Measurements from ENCODE around the gene UVRAG. TPM values are rescaled to one million over a fixed set of nuclear protein-coding genes. Genes with fewer than 3 reads are reported as not detected.

Gene UVRAG
- total and polyA plus RNA-seq, 5 donors from 2014 or later, result 13.7 to 37.2 (median 16.6) TPM

DNA sequence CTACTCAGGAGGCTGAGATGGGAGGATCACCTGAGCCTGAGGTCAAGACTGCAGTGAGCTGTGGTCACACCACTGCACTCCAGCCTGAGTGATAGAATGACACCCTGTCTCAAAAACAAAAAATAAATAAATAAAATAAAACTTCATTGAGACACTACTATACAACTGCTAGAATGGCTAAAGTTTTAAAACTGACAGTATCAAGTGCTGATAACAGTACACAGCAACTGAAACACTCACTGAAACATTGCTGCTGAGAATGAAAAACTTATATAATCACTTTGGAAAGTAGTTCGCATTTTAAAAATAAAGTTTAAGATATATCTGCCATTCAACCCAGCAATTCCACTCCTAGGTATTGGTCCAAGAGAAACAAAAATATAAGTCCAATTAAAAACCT lies 290.6 kb downstream of the UVRAG start:
- Mint-ChIP-seq H3K27me3 (no peaks in the 10 kb centered on the region), H3K36me3 (peaks cover 4% of the 10 kb centered on the region), H3K4me1 (peaks cover 0 to 8% (median 2%) of the 10 kb centered on the region in 4 donors), H3K27ac (no peak overlapping the region), H3K4me3 (no peak overlapping the region), H3K9me3 (peaks cover 0 to 2% (median 0%) of the 10 kb centered on the region in 7 donors)
- DNase-seq (no peak), ATAC-seq (ENCODE audit: low read depth in 2 of 2) (no peak)
- Histone ChIP-seq H3K9me3 (ENCODE audit: control insufficient read depth in 2 of 2, low read length in 2 of 2) (no peaks in the 10 kb centered on the region), H3K27me3 (ENCODE audit: control insufficient read depth, insufficient read depth, low read length) (no peaks in the 10 kb centered on the region), H3K4me1 (ENCODE audit: control insufficient read depth, insufficient read depth, low read length, poor library complexity, severe bottlenecking) (no peaks in the 10 kb centered on the region), H3K4me3 (ENCODE audit: low read depth, low read length) (no peak overlapping the region), H3K27ac (ENCODE audit: insufficient read depth, low read length, poor library complexity, severe bottlenecking) (no peak overlapping the region), H3K36me3 (ENCODE audit: control insufficient read depth, insufficient read depth, low read length) (no peaks in the 10 kb centered on the region)

DNA sequence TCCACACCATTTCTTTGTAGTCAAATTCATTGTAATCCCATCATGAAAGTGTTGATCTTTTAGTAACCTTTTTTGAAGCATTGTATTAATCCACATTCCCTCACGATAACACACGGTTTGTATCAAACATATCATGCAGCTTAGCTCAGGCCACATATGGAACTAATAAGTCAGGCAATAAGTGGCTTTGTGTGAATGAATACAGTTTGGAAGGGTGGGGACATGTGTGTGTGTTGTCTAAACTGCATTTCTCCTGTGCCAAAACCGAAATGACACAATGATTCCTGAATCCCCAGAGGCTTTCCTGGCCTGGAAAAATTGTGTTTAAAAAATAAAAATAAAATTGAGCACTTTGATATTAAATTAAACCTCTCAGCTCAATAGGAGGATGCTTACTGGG lies 293.0 kb downstream of the UVRAG start:
- H3K27ac Mint-ChIP-seq, result no peak overlapping the region
- H3K36me3 Mint-ChIP-seq, result no peaks in the 10 kb centered on the region
- no peak for DNase-seq
- no peak for ATAC-seq (ENCODE audit: low read depth in 2 of 2)
- Histone ChIP-seq H3K27ac (ENCODE audit: insufficient read depth, low read length, poor library complexity, severe bottlenecking) (no peak overlapping the region), H3K27me3 (ENCODE audit: control insufficient read depth, insufficient read depth, low read length) (no peaks in the 10 kb centered on the region), H3K9me3 (ENCODE audit: control insufficient read depth in 2 of 2, low read length in 2 of 2) (no peaks in the 10 kb centered on the region), H3K36me3 (ENCODE audit: control insufficient read depth, insufficient read depth, low read length) (no peaks in the 10 kb centered on the region), H3K4me1 (ENCODE audit: control insufficient read depth, insufficient read depth, low read length, poor library complexity, severe bottlenecking) (no peaks in the 10 kb centered on the region), H3K4me3 (ENCODE audit: low read depth, low read length) (no peak overlapping the region)
- H3K9me3 Mint-ChIP-seq, result no peaks in the 10 kb centered on the region
- peaks cover 0 to 4% (median 0%) of the 10 kb centered on the region in 4 donors for H3K4me1 Mint-ChIP-seq
- H3K4me3 Mint-ChIP-seq, result no peak overlapping the region
- H3K27me3 Mint-ChIP-seq, result no peaks in the 10 kb centered on the region

DNA sequence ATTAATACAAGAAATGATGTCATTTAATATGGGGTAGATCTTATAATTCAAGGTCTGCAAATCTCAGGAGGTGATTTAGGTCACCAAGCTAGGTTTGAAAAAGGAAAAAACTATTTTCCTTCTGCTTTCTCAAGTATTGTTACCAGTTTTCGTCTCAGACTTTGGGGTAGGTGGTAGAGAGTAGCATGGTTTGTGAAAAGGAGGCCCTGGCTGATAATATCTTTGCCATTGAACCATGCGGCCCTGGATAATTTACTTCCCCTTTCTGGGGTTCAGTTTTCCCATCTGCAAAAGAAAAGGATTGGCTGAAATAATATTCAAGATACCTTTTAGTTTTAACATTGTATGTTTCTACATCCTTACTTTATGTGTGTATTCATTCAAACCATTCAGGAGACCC lies 299.2 kb downstream of the UVRAG start:
- H3K27ac ChIP-seq (ENCODE audit: insufficient read depth, low read length, poor library complexity, severe bottlenecking), result no peak overlapping the region
- no peaks in the 10 kb centered on the region for H3K4me1 ChIP-seq (ENCODE audit: control insufficient read depth, insufficient read depth, low read length, poor library complexity, severe bottlenecking)
- peaks cover 0 to 10% (median 6%) of the 10 kb centered on the region in 4 donors for H3K4me1 Mint-ChIP-seq
- H3K9me3 ChIP-seq (ENCODE audit: control insufficient read depth in 2 of 2, low read length in 2 of 2), result no peaks in the 10 kb centered on the region
- H3K36me3 Mint-ChIP-seq, result peaks cover 16% of the 10 kb centered on the region
- ATAC-seq (ENCODE audit: low read depth in 2 of 2), result no peak
- no peaks in the 10 kb centered on the region for H3K27me3 Mint-ChIP-seq
- no peak for DNase-seq
- H3K4me3 ChIP-seq (ENCODE audit: low read depth, low read length), result no peak overlapping the region
- H3K36me3 ChIP-seq (ENCODE audit: control insufficient read depth, insufficient read depth, low read length), result peaks cover 16% of the 10 kb centered on the region
- no peak overlapping the region for H3K27ac Mint-ChIP-seq
- no peaks in the 10 kb centered on the region for H3K27me3 ChIP-seq (ENCODE audit: control insufficient read depth, insufficient read depth, low read length)
- H3K4me3 Mint-ChIP-seq, result no peak overlapping the region
- H3K9me3 Mint-ChIP-seq, result no peaks in the 10 kb centered on the region

DNA sequence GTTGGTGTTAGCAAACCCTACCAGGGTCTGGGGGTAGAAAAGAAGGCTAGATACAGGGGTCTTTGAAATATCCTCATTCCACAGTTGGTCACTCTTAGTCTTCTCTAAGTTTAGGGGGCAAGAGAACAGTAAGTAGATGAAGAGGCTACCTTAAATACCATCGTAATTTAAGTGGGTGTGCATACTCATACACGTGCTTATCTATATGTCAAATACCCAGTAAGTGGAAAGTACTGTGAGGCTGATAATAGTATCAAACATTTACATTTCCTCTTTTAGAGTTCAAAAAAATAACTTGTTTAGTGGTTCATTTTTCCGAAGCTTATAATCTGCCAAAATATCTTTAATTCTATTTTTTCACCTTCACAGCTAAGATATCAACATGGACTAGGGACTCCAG lies 300.5 kb downstream of the UVRAG start:
- DNase-seq (no peak), ATAC-seq (ENCODE audit: low read depth in 2 of 2) (no peak)
- H3K4me1 ChIP-seq (ENCODE audit: control insufficient read depth, insufficient read depth, low read length, poor library complexity, severe bottlenecking), result no peaks in the 10 kb centered on the region
- H3K4me3 ChIP-seq (ENCODE audit: low read depth, low read length), result no peak overlapping the region
- no peak overlapping the region for H3K27ac Mint-ChIP-seq
- H3K9me3 ChIP-seq (ENCODE audit: control insufficient read depth in 2 of 2, low read length in 2 of 2), result no peaks in the 10 kb centered on the region
- H3K27ac ChIP-seq (ENCODE audit: insufficient read depth, low read length, poor library complexity, severe bottlenecking), result no peak overlapping the region
- peaks cover 0 to 10% (median 6%) of the 10 kb centered on the region in 4 donors for H3K4me1 Mint-ChIP-seq
- H3K27me3 Mint-ChIP-seq, result no peaks in the 10 kb centered on the region
- no peaks in the 10 kb centered on the region for H3K27me3 ChIP-seq (ENCODE audit: control insufficient read depth, insufficient read depth, low read length)
- H3K4me3 Mint-ChIP-seq, result no peak overlapping the region
- no peaks in the 10 kb centered on the region for H3K9me3 Mint-ChIP-seq
- peaks cover 16% of the 10 kb centered on the region for H3K36me3 Mint-ChIP-seq
- peaks cover 19% of the 10 kb centered on the region for H3K36me3 ChIP-seq (ENCODE audit: control insufficient read depth, insufficient read depth, low read length)

DNA sequence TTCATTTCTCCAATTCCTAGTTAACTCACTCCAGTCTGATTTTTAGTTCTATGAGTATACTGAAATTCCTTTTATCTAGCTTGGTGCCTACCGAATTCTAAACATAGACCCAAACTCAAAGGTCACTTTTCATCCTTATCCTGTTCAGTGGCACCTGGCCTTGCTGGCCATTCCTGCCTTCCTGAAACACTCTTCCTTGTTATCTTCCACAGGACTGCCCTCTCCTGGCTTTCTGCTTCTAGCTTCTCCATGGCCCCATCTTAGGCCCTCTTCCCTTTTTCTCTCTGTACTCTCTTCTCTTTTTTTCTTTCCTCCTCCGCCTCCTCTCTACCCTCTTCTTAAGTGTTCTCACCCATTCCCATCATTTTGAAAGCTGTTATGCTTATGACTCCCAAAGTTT lies 304.0 kb downstream of the UVRAG start:
- Histone ChIP-seq H3K4me1 (ENCODE audit: control insufficient read depth, insufficient read depth, low read length, poor library complexity, severe bottlenecking) (no peaks in the 10 kb centered on the region), H3K27ac (ENCODE audit: insufficient read depth, low read length, poor library complexity, severe bottlenecking) (no peak overlapping the region), H3K36me3 (ENCODE audit: control insufficient read depth, insufficient read depth, low read length) (peaks cover 19% of the 10 kb centered on the region), H3K27me3 (ENCODE audit: control insufficient read depth, insufficient read depth, low read length) (no peaks in the 10 kb centered on the region), H3K9me3 (ENCODE audit: control insufficient read depth in 2 of 2, low read length in 2 of 2) (no peaks in the 10 kb centered on the region), H3K4me3 (ENCODE audit: low read depth, low read length) (no peak overlapping the region)
- Mint-ChIP-seq H3K9me3 (no peaks in the 10 kb centered on the region), H3K4me1 (peaks cover 0 to 10% (median 5%) of the 10 kb centered on the region in 4 donors), H3K4me3 (no peak overlapping the region), H3K27ac (no peak overlapping the region), H3K36me3 (peaks cover 27% of the 10 kb centered on the region), H3K27me3 (no peaks in the 10 kb centered on the region)
- no peak for DNase-seq
- no peak for ATAC-seq (ENCODE audit: low read depth in 2 of 2)

DNA sequence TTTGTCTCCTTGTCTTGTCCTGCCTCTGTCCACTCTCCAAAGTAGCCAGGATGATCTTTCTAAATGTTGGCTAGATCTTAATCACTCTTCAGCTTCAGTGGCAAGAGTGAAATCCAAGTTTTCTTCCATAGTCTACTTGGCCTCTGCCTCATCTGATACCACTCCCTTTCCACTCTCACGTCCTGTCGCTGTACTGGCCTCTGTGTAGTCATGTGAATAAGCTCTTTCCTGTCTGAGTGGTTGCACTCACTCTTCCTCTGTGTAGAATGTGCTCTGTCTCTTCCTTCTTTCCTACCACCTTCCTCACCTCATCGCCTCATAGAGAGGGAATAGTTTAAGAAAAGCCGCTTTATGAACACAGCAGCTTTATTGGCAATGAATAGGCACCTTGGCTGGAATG lies 304.8 kb downstream of the UVRAG start:
- Mint-ChIP-seq H3K27me3 (no peaks in the 10 kb centered on the region), H3K9me3 (no peaks in the 10 kb centered on the region), H3K4me3 (no peak overlapping the region), H3K36me3 (peaks cover 27% of the 10 kb centered on the region), H3K4me1 (peaks cover 0 to 10% (median 5%) of the 10 kb centered on the region in 4 donors), H3K27ac (no peak overlapping the region)
- DNase-seq, result peak in 1 of 3 donors; percentile 7
- Histone ChIP-seq H3K4me1 (ENCODE audit: control insufficient read depth, insufficient read depth, low read length, poor library complexity, severe bottlenecking) (no peaks in the 10 kb centered on the region), H3K9me3 (ENCODE audit: control insufficient read depth in 2 of 2, low read length in 2 of 2) (no peaks in the 10 kb centered on the region), H3K4me3 (ENCODE audit: low read depth, low read length) (no peak overlapping the region), H3K27me3 (ENCODE audit: control insufficient read depth, insufficient read depth, low read length) (no peaks in the 10 kb centered on the region), H3K36me3 (ENCODE audit: control insufficient read depth, insufficient read depth, low read length) (peaks cover 19% of the 10 kb centered on the region), H3K27ac (ENCODE audit: insufficient read depth, low read length, poor library complexity, severe bottlenecking) (no peak overlapping the region)
- no peak for ATAC-seq (ENCODE audit: low read depth in 2 of 2)

DNA sequence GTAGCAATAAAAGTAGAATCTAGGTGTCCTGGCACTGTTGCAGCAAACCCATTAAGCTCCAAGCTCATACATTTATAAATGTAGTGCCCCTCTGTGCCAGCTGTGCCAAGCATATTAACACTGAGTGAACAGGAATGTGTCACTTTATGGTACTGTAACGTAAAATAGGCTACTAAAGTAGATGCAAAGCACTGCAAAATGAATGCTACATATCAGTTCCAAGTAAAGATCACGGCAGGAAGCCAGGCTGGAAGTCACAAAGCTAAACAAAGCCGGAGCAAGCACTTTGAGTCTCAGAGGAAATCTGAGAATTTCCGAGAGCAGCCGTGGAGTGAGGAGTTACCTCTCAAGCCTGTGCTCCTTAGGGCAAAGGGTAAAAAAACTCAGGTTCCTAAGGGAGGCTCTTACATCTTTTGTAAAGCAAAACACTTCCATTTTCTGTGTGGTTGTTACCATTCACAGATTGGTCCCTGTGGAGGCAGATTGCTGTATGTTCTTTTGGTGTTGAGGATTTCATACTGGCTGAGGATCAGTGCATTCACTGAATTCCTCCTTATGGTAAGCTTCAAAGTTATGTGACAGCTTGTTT lies 305.6 kb downstream of the UVRAG start:
- no peaks in the 10 kb centered on the region for H3K27me3 ChIP-seq (ENCODE audit: control insufficient read depth, insufficient read depth, low read length)
- Mint-ChIP-seq H3K36me3 (peaks cover 27% of the 10 kb centered on the region), H3K9me3 (no peaks in the 10 kb centered on the region), H3K27me3 (no peaks in the 10 kb centered on the region), H3K4me1 (peaks cover 0 to 13% (median 6%) of the 10 kb centered on the region in 4 donors), H3K27ac (no peak overlapping the region), H3K4me3 (no peak overlapping the region)
- no peaks in the 10 kb centered on the region for H3K4me1 ChIP-seq (ENCODE audit: control insufficient read depth, insufficient read depth, low read length, poor library complexity, severe bottlenecking)
- no peak for DNase-seq
- H3K27ac ChIP-seq (ENCODE audit: insufficient read depth, low read length, poor library complexity, severe bottlenecking), result no peak overlapping the region
- peaks cover 14% of the 10 kb centered on the region for H3K36me3 ChIP-seq (ENCODE audit: control insufficient read depth, insufficient read depth, low read length)
- H3K4me3 ChIP-seq (ENCODE audit: low read depth, low read length), result no peak overlapping the region
- no peak for ATAC-seq (ENCODE audit: low read depth in 2 of 2)
- no peaks in the 10 kb centered on the region for H3K9me3 ChIP-seq (ENCODE audit: control insufficient read depth in 2 of 2, low read length in 2 of 2)

DNA sequence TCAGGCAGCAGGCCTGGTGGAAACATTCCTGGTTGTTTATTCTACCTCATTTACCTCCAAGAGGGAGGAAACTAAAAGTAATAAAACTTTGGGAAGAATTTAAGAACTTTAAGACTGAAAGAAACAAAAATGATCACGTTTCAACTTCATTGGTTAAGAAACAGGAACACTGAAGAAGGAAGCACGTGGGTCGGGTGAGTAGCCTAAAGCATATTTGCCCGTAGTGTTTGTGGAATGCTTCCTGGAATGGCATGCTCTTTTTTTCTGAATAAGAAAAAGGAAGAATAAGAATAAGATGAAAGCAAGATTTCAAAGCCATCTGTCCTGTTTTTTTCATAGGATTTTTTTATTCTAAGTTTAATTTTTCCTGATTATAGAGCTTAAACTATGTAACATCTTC lies 308.2 kb downstream of the UVRAG start:
- H3K9me3 ChIP-seq (ENCODE audit: control insufficient read depth in 2 of 2, low read length in 2 of 2), result no peaks in the 10 kb centered on the region
- no peak for DNase-seq
- Mint-ChIP-seq H3K36me3 (peaks cover 22% of the 10 kb centered on the region), H3K9me3 (peaks cover 0 to 2% (median 0%) of the 10 kb centered on the region in 7 donors), H3K27ac (no peak overlapping the region), H3K4me3 (no peak overlapping the region), H3K4me1 (peaks cover 0 to 16% (median 2%) of the 10 kb centered on the region in 4 donors), H3K27me3 (no peaks in the 10 kb centered on the region)
- no peak for ATAC-seq (ENCODE audit: low read depth in 2 of 2)
- H3K27ac ChIP-seq (ENCODE audit: insufficient read depth, low read length, poor library complexity, severe bottlenecking), result no peak overlapping the region
- H3K36me3 ChIP-seq (ENCODE audit: control insufficient read depth, insufficient read depth, low read length), result peaks cover 3% of the 10 kb centered on the region
- H3K27me3 ChIP-seq (ENCODE audit: control insufficient read depth, insufficient read depth, low read length), result no peaks in the 10 kb centered on the region
- no peak overlapping the region for H3K4me3 ChIP-seq (ENCODE audit: low read depth, low read length)
- H3K4me1 ChIP-seq (ENCODE audit: control insufficient read depth, insufficient read depth, low read length, poor library complexity, severe bottlenecking), result no peaks in the 10 kb centered on the region

All from CD4-positive, CD25-positive, alpha-beta regulatory T cell (primary cell).